ENCODE data around the gene GSX1.
"Not testable (repeated sequence)": the region's sequence is repeated elsewhere in the genome, so short reads cannot be mapped to it uniquely, and the experiment has no call there.

The GSX1 gene

GRCh38 chr13:27792393-27793218 is at the start of gene GSX1:
Gene GSX1 (plus strand): TSS chr13:27792483. CDS start chr13:27792691, 208 bp downstream.
- peak; percentile 5 to 8 for DNase-seq (ENCODE audit: low read depth in 2 of 2)

GRCh38 chr13:27744801-27745200 is 47.5 kb upstream of the GSX1 start:
- DNase-seq (ENCODE audit: low read depth in 2 of 2): no peak

GRCh38 chr13:27745301-27745700 is 47.0 kb upstream of the GSX1 start:
- no peak for DNase-seq (ENCODE audit: low read depth in 2 of 2)

DNA sequence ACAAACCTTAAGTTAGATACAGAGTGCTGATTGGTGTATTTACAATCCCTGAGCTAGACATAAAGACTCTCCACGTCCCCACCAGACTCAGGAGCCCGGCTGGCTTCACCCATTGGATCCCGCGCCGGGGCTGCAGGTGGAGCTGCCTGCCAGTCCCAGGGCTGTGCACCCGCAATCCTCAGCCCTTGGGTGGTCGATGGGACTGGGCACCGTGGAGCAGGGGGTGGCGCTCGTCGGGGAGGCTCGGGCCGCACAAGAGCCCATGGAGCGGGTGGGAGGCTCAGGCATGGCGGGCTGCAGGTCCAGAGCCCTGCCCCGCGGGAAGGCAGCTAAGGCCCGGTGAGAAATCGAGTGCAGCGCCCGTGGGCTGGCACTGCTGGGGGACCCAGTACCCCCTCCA is 44.1 kb upstream of the GSX1 start:
- DNase-seq (ENCODE audit: low read depth in 2 of 2): not testable (repeated sequence)

- DNase-seq (ENCODE audit: low read depth in 2 of 2): no peak
Observed at GRCh38 chr13:27751953-27752532, 40.2 kb upstream of the GSX1 start.

DNA sequence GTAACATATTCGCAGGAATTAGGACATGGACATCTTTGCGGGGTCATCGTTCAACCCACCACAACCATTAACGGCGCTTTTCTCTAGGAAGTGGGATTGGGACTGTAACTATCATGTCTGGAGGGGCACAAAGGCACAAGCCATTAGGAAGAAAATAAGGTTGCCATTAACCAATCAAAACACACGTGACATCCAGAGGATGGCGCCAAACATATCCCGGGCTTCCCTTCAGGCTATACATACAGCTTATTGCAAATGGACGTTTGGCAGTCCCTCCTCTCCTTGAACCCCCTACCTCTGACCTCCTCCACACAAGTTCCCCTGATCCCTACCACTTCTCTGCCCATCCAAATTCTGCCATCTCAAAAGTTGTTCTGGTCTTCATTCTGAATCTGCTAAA is 26.6 kb upstream of the GSX1 start:
- no peak for DNase-seq (ENCODE audit: low read depth in 2 of 2)

DNA sequence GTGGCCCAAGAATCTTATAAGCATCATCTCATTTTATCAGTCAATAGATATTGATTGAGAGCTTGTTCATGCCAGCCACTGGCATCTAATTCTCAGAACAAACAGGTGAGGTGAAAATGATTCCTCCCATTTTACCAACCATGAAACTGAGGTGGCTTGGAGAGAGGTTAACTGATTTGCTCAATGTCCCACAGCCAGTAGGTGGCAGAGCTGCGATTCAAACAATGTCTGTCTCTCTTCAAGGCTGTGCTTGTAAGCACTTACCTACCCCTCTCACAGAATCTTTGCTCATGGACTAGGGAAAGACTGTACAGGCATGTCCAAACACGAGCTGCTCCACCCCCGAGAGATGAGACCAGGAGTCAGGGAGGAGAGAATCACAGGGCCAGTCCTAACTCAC is 21.5 kb upstream of the GSX1 start:
- DNase-seq (ENCODE audit: low read depth in 2 of 2): no peak

GRCh38 chr13:27772651-27773425 is 19.4 kb upstream of the GSX1 start:
- no peak for DNase-seq (ENCODE audit: low read depth in 2 of 2)

DNA sequence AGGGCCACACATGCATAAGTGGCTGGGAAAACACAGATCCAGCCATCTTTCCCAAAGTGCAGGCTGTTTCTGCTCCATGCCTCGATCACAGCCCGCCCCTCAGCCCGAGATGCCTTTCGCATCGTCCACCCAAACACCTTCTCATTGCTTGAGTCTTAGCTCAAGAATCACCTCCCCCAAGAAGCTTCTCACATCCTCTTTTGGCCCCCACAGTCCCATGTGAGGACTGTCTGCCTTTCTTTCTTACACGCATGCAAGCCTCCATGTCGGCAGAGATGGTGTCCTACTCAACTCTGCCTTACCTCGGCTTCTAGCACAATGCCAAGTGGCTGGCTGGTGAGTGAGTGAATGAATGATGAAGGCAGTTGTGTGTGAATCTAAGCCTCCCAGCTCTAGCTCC is 18.1 kb upstream of the GSX1 start:
- DNase-seq (ENCODE audit: low read depth in 2 of 2): no peak

DNA sequence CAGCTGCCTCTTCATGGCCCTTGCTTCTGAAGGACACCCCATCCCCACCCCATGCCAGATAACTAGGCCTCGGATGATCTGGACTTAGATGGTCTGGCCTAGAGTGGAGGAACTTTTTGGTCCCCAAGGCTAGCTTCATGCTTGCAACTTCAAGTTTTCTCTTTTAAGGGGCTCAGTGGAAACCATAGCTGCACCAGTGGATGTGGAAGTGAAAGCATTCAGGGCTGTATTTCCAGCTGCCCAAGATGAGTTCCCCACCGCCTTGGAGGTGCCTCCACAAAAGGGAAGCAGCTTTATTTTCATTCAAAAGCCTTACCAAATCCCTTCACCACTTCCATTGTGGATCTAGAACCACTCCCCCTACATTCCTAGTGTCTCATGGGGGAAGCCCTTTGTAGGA is 17.6 kb upstream of the GSX1 start:
- DNase-seq (ENCODE audit: low read depth in 2 of 2): no peak

DNA sequence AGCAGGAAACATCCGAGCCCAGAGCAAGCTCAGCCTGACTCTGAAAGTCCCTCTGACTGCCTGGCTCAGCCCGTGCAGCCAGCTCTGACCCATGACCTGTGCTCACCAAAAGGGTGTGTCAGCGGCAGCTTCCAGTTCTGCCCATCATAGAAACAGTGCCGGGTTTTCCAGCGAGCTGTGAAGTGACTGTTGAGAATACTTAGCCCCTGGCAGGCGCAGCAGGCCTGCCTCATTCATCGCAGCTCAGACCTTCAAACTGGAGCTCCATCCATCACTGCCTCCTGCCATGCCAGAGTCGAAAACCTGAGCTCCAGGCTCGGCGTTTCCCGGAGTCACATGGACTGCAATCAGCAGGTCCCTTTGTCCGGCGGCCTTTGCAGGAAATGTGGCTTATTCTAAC is 16.3 kb upstream of the GSX1 start:
- no peak for DNase-seq (ENCODE audit: low read depth in 2 of 2)

DNA sequence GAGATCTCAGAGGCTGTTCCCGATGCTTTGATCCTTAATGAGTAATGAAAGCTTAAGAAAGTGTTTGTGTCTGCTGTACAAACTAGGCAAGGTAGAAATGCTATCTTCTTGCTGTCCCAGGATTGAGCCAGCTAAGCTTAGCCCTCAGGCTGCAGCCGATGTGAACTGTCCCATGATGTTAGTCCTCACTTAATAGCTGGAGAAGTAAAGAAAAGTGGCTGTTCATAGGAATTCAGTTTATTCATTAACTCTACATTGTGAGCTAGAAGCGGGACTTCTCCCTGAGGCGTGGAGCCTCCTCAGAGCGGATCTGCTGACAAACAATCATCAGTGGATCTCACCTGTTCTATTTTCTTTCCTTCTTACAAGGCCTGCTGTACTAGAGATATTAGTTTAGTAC is 10.1 kb upstream of the GSX1 start:
- no peak for DNase-seq (ENCODE audit: low read depth in 2 of 2)

- DNase-seq (ENCODE audit: low read depth in 2 of 2): no peak
Observed at GRCh38 chr13:27783111-27783510, 9.2 kb upstream of the GSX1 start.

DNA sequence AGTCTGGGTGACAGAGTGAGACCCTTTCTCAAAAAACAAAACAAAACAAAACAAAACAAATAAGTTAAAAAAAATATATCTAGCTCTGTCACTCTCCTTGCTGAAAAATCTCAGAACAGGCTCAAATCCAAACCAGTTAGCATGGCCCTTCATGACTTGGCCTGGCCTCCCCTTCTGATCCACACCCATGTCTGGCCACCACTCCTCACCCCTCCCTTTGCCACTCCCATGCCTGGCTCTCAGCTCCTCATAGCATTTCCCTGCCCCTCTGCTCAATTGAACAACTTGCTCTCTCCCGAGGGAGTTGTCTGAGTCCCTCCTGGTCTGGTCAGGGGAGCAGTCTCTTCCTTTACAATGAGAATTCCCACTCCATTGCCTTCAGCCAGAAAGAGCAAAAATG is 4.0 kb upstream of the GSX1 start:
- no peak for DNase-seq (ENCODE audit: low read depth in 2 of 2)

DNA sequence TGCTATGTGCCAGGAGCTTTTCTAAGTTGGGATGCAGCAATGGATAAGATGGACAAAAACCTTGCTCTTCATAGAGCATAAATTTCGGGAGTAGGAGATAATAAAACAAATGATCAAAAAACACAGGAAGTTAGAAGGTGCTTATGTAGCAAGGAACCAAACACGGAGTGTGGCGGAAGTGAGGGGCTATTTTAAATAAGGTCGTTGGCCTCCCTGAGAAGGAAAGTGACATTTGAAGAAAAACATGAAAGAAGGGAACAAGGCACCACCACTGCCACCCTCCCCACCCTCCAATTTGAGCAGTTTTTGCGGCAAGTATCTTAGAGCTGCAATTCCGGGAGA is 3.2 kb upstream of the GSX1 start:
- no peak for DNase-seq (ENCODE audit: low read depth in 2 of 2)

GRCh38 chr13:27789495-27790303 is 2.6 kb upstream of the GSX1 start:
- DNase-seq (ENCODE audit: low read depth in 2 of 2): no peak

DNA sequence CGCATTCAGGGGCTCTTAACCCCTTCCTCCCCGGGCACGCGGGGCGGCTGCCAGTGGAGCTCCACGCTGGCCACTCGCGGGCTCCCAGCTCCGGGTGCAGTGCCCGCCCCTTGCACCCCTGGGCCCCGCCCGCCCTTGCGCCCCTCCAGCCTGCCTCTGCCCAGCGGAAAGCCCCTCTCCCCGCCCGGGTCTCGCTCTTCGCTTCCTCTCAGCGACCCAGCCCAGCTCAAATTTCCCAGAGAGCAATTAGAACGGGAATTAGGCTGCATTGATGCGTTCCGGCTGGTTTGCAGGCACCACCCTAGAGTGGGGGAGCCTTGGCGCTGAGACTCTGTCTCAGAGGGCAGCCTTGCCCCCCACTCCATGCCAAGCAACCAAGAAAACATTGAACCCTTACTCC is 1.8 kb upstream of the GSX1 start:
- no peak for DNase-seq (ENCODE audit: low read depth in 2 of 2)

DNA sequence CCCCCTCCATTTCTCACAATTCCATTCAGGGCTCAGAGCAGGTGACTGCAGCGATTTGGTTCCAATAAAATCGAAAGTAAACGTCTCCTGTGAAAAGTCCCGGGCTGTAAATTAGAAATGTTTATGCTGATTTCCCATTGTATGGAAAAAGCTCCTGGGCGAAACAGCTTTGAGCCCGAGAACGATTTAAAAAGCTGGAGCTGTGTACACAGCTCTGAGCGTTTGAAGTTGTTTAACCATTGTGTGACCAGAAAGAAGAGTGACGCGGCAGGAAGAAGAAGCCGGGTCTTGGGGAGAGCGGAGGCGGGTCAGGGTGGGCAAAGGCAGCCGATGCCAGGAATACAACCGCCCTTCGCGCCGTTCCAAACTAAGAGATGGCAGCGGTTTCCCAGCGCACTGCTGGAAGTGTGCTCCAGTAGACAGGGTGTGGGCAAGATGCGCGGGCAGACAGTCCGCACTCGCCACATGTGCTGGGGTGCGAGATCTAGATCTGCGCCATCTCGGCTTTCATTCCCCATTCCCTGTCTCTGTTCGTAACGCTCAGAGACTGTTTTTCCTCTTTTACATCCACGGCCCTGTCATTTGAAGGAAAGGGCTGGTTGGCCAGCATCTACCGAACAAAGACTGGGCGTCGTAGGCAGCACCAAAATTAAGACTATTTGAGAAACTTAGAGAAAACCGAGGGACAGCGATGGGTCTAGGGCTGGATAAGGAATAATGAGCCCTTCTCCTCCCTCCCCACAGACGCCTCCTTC is 960 bp upstream of the GSX1 start:
- DNase-seq (ENCODE audit: low read depth in 2 of 2): no peak

DNA sequence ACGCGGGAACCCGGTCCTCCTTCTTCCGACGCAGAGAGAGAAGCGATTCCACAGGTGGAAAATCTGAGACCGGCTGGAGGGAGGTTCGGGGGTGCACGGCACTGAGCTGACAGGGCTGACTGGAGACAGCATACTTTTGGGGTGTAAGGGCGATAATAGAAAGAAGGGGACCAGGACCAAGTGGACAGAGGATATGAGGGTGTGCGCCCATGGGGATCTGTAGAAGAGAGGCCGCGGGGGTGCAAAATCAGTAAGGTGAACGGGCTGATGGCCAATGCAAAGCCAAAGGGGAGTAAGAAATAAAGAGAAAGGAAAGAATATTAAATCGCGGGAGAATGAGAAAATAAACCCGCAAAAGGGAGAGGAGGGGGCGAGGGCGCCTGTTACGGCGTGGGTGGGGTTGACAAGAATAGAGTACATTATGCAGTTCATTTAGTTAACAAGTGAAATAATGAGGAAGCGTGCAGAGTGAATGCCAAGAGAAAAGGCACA is 336 bp upstream of the GSX1 start:
- no peak for DNase-seq (ENCODE audit: low read depth in 2 of 2)

- DNase-seq (ENCODE audit: low read depth in 2 of 2): no peak
Observed at GRCh38 chr13:27793507-27794367, 1.5 kb downstream of the GSX1 start.
